ENCODE measurements around the gene ZNRF1. TPM values are rescaled to one million over a fixed set of nuclear protein-coding genes. Genes with fewer than 3 reads are reported as not detected.

The ZNRF1 gene
- polyA plus RNA-seq, 2 of the 4 experiments (the other 2 are of a cell fraction) = 18.6 to 22.6 TPM

DNA sequence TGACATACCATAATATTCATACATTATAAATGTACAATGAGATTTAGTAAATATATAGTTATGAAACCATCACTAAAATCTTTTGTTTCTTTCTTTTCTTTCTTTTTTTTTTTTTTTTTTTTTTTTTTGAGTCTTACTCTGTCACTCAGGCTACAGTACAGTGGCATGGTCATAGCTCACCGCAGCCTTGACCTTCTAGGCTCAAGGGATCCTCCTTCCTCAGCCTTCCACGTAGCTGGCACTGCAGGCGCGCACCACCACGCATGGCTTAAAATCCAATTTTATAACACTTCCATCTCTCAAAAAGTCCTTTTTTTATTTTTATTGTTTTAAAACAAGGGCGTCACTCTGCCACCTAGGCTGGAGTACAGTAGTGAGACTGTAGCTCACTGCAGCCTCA is 41.1 kb downstream of the ZNRF1 start:
- ChIA-PET CTCF (no interaction called here), POLR2A (no interaction called here)
- 69% methylated on average over 6 of the region's 6 CpGs for WGBS (ENCODE audit: missing lambda C conversion rate)
- DNase-seq (ENCODE audit: low read depth in 1 of 2, low spot score in 1 of 2) = no peak
- TF ChIP-seq HEYL (CRISPR knock-in tag; IDR thresholded peaks at IDR 0.05) = no peak
- no peak for TF ChIP-seq EP300 (IDR thresholded peaks at IDR 0.05)
- TF ChIP-seq SREBF2 (IDR thresholded peaks at IDR 0.05) = no peak
- no peak for TF ChIP-seq CHD4 (IDR thresholded peaks at IDR 0.05; ENCODE audit: borderline replicate concordance)
- no peak for TF ChIP-seq JUNB (IDR thresholded peaks at IDR 0.05)
- no peak for TF ChIP-seq NR3C1 (IDR thresholded peaks at IDR 0.05)
- TF ChIP-seq, protein P1, sequence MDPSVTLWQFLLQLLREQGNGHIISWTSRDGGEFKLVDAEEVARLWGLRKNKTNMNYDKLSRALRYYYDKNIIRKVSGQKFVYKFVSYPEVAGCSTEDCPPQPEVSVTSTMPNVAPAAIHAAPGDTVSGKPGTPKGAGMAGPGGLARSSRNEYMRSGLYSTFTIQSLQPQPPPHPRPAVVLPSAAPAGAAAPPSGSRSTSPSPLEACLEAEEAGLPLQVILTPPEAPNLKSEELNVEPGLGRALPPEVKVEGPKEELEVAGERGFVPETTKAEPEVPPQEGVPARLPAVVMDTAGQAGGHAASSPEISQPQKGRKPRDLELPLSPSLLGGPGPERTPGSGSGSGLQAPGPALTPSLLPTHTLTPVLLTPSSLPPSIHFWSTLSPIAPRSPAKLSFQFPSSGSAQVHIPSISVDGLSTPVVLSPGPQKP (IDR thresholded peaks at IDR 0.05; ENCODE audit: low read depth, low read length) = no peak
- H3K4me3 ChIP-seq = no peak overlapping the region
- FAIRE-seq = no peak
- peaks cover 7% of the 10 kb centered on the region for H3K4me1 ChIP-seq
- peaks cover 17% of the 10 kb centered on the region; the same call in 2 of the 3 replicates for H3K9me3 ChIP-seq
- no peak overlapping the region for H3K27ac ChIP-seq
- H3K4me2 ChIP-seq = no peak overlapping the region
- ATAC-seq = no peak

GRCh38 chr16:75042426-75043174 is 43.8 kb downstream of the ZNRF1 start:
- ATAC-seq = no peak
- H3K4me2 ChIP-seq = no peak overlapping the region
- 95% methylated on average over 8 of the region's 8 CpGs for WGBS (ENCODE audit: missing lambda C conversion rate)
- H3K27ac ChIP-seq = no peak overlapping the region
- H3K4me3 ChIP-seq = no peak overlapping the region
- H3K9me3 ChIP-seq = peaks cover 11% of the 10 kb centered on the region; the same call in 2 of the 3 replicates
- POLR2A ChIA-PET = no interaction called here
- no peak for DNase-seq (ENCODE audit: low read depth in 1 of 2, low spot score in 1 of 2)
- no peak for FAIRE-seq
- CTCF ChIA-PET = interaction anchor here (0.6 to 1.1 kb wide), 2 partner anchors 14 to 180 kb away, joined by 3 to 4 read pairs; no protein-coding TSS in a partner anchor
- peaks cover 18% of the 10 kb centered on the region for H3K4me1 ChIP-seq
- no peak for TF ChIP-seq RNF2 (IDR thresholded peaks at IDR 0.05; ENCODE audit: borderline replicate concordance, low read depth)
- no peak for TF ChIP-seq GATA3 (IDR thresholded peaks at IDR 0.05; ENCODE audit: borderline replicate concordance)
- no peak for TF ChIP-seq HDAC2 (IDR thresholded peaks at IDR 0.05)
- no peak for TF ChIP-seq NR3C1 (IDR thresholded peaks at IDR 0.05)

- no peak for FAIRE-seq
- POLR2A ChIA-PET = no interaction called here
- H3K4me3 ChIP-seq = no peak overlapping the region
- H3K27ac ChIP-seq = no peak overlapping the region
- 94% methylated on average over 2 of the region's 2 CpGs for WGBS (ENCODE audit: missing lambda C conversion rate)
- no peak for DNase-seq (ENCODE audit: low read depth in 1 of 2, low spot score in 1 of 2)
- H3K9me3 ChIP-seq = peaks cover 3% of the 10 kb centered on the region; the same call in 2 of the 3 replicates
- no peak for ATAC-seq
- TF ChIP-seq, protein P2, sequence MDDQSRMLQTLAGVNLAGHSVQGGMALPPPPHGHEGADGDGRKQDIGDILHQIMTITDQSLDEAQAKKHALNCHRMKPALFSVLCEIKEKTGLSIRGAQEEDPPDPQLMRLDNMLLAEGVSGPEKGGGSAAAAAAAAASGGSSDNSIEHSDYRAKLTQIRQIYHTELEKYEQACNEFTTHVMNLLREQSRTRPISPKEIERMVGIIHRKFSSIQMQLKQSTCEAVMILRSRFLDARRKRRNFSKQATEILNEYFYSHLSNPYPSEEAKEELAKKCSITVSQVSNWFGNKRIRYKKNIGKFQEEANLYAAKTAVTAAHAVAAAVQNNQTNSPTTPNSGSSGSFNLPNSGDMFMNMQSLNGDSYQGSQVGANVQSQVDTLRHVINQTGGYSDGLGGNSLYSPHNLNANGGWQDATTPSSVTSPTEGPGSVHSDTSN (IDR thresholded peaks at IDR 0.05) = no peak
- TF ChIP-seq JUNB (IDR thresholded peaks at IDR 0.05) (no peak), CBX8 (IDR thresholded peaks at IDR 0.05) (no peak), GATA3 (IDR thresholded peaks at IDR 0.05; ENCODE audit: borderline replicate concordance) (no peak), JUN (IDR thresholded peaks at IDR 0.05) (no peak), BHLHE40 (IDR thresholded peaks at IDR 0.05; ENCODE audit: low read depth, low read length) (no peak), EHF (CRISPR knock-in tag; IDR thresholded peaks at IDR 0.05) (no peak), NPAS2 (CRISPR knock-in tag; IDR thresholded peaks at IDR 0.05; ENCODE audit: borderline replicate concordance) (no peak), CBX2 (IDR thresholded peaks at IDR 0.05; ENCODE audit: borderline replicate concordance, low read depth) (no peak), RCOR1 (IDR thresholded peaks at IDR 0.05; ENCODE audit: low read depth, low read length) (no peak), HOXB13 (CRISPR knock-in tag; IDR thresholded peaks at IDR 0.05; ENCODE audit: low read depth) (no peak), KDM5A (IDR thresholded peaks at IDR 0.05) (no peak), RFX5 (IDR thresholded peaks at IDR 0.05) (no peak), ZNF302 (CRISPR knock-in tag; IDR thresholded peaks at IDR 0.05) (no peak), POLR2A (IDR thresholded peaks at IDR 0.05; ENCODE audit: low read length) (no peak), MYC (IDR thresholded peaks at IDR 0.05; ENCODE audit: borderline replicate concordance, low read length) (no peak), FOSB (CRISPR knock-in tag; IDR thresholded peaks at IDR 0.05) (no peak), HDAC2 (IDR thresholded peaks at IDR 0.05) (no peak)
- TF ChIP-seq, protein P3, sequence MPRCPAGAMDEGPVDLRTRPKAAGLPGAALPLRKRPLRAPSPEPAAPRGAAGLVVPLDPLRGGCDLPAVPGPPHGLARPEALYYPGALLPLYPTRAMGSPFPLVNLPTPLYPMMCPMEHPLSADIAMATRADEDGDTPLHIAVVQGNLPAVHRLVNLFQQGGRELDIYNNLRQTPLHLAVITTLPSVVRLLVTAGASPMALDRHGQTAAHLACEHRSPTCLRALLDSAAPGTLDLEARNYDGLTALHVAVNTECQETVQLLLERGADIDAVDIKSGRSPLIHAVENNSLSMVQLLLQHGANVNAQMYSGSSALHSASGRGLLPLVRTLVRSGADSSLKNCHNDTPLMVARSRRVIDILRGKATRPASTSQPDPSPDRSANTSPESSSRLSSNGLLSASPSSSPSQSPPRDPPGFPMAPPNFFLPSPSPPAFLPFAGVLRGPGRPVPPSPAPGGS (IDR thresholded peaks at IDR 0.05) = no peak
- TF ChIP-seq, protein P4, sequence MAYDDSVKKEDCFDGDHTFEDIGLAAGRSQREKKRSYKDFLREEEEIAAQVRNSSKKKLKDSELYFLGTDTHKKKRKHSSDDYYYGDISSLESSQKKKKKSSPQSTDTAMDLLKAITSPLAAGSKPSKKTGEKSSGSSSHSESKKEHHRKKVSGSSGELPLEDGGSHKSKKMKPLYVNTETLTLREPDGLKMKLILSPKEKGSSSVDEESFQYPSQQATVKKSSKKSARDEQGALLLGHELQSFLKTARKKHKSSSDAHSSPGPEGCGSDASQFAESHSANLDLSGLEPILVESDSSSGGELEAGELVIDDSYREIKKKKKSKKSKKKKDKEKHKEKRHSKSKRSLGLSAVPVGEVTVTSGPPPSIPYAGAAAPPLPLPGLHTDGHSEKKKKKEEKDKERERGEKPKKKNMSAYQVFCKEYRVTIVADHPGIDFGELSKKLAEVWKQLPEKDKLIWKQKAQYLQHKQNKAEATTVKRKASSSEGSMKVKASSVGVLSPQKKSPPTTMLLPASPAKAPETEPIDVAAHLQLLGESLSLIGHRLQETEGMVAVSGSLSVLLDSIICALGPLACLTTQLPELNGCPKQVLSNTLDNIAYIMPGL (CRISPR knock-in tag; IDR thresholded peaks at IDR 0.05; ENCODE audit: borderline replicate concordance) = no peak
- no peak overlapping the region for H3K4me2 ChIP-seq
- peaks cover 18% of the 10 kb centered on the region for H3K4me1 ChIP-seq
- CTCF ChIA-PET = interaction anchor here (0.8 to 1.1 kb wide), 3 partner anchors 11 to 20 kb away, joined by 3 to 4 read pairs (median 4); no protein-coding TSS in a partner anchor
These were observed 44.5 kb downstream of the ZNRF1 start for GRCh38 chr16:75043175-75043895.

Data from A549 (cell line).